ENCODE results near the gene MADD.

Gene MADD

DNA sequence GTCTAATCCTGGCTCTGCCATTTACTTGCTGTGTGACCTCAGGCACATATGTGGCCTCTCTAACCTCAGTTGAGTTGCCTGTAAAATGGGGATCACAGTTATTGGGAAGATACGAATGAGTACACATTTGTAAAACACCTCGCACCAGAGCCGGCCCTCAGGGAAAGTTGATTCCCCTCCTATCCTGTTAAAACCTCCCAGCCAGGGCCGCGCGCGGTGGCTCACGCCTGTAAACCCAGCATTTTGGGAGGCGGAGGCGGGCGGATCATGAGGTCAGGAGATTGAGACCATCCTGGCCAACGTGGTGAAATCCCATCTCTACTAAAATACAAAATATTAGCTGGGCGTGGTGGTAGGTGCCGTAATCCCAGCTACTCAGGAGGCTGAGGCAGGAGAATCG is 90.4 kb downstream of the MADD start:
- no peak overlapping the region for H3K4me3 ChIP-seq (replicated peaks in 1 of 2; ENCODE audit: low read depth in 2 of 2, low read length in 2 of 2)
- TF ChIP-seq, protein P1, sequence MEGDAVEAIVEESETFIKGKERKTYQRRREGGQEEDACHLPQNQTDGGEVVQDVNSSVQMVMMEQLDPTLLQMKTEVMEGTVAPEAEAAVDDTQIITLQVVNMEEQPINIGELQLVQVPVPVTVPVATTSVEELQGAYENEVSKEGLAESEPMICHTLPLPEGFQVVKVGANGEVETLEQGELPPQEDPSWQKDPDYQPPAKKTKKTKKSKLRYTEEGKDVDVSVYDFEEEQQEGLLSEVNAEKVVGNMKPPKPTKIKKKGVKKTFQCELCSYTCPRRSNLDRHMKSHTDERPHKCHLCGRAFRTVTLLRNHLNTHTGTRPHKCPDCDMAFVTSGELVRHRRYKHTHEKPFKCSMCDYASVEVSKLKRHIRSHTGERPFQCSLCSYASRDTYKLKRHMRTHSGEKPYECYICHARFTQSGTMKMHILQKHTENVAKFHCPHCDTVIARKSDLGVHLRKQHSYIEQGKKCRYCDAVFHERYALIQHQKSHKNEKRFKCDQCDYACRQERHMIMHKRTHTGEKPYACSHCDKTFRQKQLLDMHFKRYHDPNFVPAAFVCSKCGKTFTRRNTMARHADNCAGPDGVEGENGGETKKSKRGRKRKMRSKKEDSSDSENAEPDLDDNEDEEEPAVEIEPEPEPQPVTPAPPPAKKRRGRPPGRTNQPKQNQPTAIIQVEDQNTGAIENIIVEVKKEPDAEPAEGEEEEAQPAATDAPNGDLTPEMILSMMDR (IDR thresholded peaks at IDR 0.05; ENCODE audit: low read depth, low read length) = no peak
- DNase-seq (ENCODE audit: low read depth in 2 of 2) = no peak

DNA sequence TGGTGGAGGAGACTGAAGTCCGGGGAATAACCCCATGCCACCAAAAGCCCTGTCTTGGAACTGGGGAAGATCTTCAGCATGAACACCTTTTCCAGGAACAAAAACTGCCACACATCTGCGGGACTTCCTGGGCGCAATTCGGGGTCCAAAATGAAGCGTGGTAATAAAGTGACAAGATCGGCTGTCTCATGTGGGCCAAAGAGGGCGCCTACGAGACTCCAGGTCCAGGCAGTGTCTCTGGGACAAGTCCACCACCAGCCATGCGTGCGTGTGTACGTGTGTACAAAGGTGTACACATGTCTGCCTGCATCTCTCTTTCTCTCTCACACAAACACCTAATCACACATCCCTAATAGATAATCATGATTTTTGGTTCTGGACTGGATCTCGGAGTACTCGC is 91.5 kb downstream of the MADD start:
- H3K4me3 ChIP-seq (replicated peaks in 1 of 2; ENCODE audit: low read depth in 2 of 2, low read length in 2 of 2) = no peak overlapping the region
- DNase-seq (ENCODE audit: low read depth in 2 of 2) = no peak
- TF ChIP-seq, protein P1 (IDR thresholded peaks at IDR 0.05; ENCODE audit: low read depth, low read length) = no peak

DNA sequence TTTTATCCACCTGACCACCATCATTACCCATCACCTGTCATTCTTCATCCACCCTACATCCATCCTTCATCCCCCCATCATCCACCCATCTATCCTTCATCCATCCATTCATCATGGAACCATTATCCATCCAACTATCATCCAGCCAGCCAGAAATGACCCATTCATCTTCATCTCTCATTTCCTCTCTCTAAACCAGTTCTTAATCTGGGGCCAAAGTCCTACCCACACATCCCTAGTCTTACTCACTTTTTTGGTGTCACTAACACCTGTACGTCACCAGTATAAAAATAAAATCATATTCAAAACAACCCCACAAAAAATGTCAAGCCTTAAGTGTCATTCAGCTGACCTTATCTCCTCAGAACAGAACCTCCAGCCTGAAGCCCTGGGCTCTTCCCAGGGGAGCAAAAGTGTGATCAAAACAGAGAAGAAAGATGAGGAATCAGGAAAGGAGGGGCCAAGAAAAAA is 96.1 kb downstream of the MADD start:
- no peak overlapping the region for H3K4me3 ChIP-seq (replicated peaks in 1 of 2; ENCODE audit: low read depth in 2 of 2, low read length in 2 of 2)
- TF ChIP-seq, protein P1 (IDR thresholded peaks at IDR 0.05; ENCODE audit: low read depth, low read length) = no peak
- no peak for DNase-seq (ENCODE audit: low read depth in 2 of 2)

DNA sequence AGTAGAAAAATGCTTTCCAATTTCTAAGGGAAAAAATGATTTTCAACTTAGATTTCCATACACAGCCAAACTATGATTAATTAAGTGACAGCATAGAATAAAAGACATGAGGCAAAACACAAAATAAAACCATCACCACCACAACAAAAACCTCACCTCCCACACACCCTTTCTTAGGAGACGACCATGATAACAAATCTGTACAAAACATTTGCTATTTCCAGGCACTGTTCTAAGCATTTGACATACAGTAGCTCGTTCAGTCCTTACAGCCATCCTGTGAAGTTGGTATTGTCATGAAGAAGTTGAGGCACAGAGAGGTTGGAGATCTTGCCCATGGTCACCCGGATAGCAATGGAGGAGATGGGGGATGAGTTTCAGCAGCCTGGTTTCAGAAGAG is 99.7 kb downstream of the MADD start:
- TF ChIP-seq, protein P1 (IDR thresholded peaks at IDR 0.05; ENCODE audit: low read depth, low read length) = no peak
- no peak for DNase-seq (ENCODE audit: low read depth in 2 of 2)
- no peak overlapping the region for H3K4me3 ChIP-seq (replicated peaks in 1 of 2; ENCODE audit: low read depth in 2 of 2, low read length in 2 of 2)

DNA sequence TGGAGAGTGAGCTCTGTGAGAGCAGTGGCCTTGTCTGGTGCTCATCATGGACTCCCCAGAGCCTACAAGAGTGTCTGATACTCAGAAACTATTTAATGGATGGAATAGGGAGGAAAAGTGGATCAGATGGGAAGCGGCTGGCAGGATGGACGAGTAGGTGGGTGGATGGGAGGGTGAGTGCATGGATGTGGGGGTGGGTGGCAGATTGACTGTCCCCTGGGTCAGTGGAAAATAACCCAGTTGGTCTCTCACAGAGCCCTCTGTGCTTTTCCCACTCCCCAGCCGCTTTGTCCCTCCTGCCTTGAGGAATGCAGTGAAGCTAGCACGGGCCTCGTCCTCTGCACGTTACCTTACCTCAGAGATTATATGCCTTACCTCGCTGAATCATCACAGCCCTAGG is 102.5 kb downstream of the MADD start:
- no peak for DNase-seq (ENCODE audit: low read depth in 2 of 2)
- TF ChIP-seq, protein P1 (IDR thresholded peaks at IDR 0.05; ENCODE audit: low read depth, low read length) = no peak

DNA sequence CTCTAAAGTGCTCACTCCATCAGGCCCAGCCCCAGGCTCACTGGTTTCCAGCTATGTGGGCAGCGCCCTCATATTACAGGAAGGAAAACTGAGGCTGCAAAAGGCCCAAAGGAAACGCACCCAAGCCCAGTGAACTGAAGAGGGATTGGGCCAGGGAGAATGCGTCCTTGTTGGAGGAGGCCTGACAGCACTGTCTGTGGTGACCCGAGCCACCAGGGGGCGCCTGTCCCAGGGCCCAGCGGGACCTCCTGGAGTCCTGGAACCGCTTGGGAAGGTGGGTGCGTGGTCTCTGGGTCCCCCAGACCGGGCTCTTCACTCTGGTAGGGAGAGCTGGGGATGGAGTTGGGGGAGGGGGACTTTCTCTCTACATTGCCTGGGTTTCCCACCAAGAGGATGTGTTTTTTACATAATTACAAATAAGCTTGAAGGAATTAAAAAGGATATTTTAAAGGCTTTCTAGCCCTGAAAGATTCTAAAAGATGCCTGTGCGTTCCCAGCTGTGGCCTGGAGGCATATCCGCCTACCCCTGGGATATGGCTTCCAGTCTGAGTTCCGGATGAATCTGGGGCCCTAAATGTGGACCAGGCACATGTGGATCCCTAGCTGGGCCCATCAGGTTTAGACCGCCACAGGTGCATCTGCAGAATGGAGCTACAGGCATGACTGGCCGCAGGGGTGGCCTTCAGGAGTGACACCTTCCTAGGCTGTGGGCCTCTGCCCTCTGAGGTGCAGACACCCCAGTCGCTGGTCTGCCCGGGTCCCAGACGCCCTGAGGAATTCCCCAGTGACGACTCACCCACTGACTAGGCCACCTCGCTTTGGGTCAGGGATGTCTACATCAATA is 104.2 kb downstream of the MADD start:
- TF ChIP-seq, protein P1 (IDR thresholded peaks at IDR 0.05; ENCODE audit: low read depth, low read length) = peak; percentile 99
- H3K4me3 ChIP-seq (replicated peaks in 1 of 2; ENCODE audit: low read depth in 2 of 2, low read length in 2 of 2) = no peak overlapping the region
- DNase-seq (ENCODE audit: low read depth in 2 of 2) = peak; percentile 77 to 78

More for the DNA sequence above, 102.5 kb downstream of the MADD start:
- H3K4me3 ChIP-seq (replicated peaks in 1 of 2; ENCODE audit: low read depth in 2 of 2, low read length in 2 of 2) = no peak overlapping the region

All from cardiac fibroblast (primary cell).